EL (cell line): Measurements from ENCODE around the gene EXT2.

Source experiments
- DNase-seq: peaks from one replicate; pipeline ENCODE4 v3.0.0-alpha.2; 2016

Gene EXT2

GRCh38 chr11:44172966-44173365 lies 77.5 kb downstream of the EXT2 start:
- DNase-seq, result no peak

DNA sequence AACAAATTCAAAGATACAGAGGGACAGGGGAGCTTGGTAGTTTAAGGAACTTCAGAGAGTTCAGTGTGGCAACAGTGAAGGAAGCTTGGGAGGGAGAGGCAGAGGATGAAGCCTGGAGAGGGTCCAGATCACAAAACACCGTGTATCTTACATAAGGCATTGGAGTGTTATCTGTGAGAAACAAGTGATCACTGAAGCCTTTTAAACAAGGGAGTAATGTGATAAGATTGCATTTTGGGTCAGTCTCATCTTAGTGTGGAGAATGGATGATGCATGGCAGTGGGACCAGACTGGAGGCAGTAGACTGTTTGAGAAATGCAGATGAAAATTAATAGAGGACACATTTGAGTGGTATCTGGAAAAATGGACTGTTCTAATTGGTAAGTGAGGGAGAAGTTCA lies 79.4 kb downstream of the EXT2 start:
- no peak for DNase-seq

DNA sequence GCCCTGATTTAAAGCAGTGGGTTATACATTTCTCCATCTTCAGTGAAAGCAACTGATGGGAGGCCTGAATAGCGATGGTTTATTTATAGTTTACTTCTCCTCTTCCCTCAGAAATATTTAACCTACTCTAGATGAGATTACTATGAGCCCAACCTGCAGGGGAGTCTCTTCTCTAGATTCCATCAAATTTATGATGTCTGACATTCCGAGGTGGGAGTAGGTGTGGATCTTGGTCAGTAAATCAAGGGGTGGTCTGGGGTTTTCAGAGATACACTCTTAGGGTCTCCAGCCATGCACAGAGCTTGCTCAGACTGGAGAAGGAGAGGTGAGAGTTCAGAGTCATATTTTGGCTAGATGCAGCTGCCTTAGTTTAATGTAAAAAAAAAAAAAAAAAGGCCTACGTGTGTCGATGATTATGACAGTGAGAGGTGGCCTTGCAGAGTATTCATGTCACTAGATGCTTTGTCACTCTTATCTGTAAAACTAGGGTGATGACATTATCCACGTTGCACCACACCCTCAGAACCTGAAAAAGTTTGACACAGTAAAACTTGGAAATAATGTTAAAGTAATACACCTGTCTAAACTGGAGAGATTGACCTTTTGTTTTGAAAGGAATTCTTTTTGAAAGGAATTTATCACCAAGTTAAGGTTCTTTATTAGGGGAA lies 81.2 kb downstream of the EXT2 start:
- DNase-seq, result no peak

GRCh38 chr11:44177905-44178304 lies 82.4 kb downstream of the EXT2 start:
- DNase-seq, result no peak

- DNase-seq, result peak; percentile 63
Measured at GRCh38 chr11:44178381-44178780, 82.9 kb downstream of the EXT2 start.

- no peak for DNase-seq
Measured at GRCh38 chr11:44179173-44179572, 83.7 kb downstream of the EXT2 start.

DNA sequence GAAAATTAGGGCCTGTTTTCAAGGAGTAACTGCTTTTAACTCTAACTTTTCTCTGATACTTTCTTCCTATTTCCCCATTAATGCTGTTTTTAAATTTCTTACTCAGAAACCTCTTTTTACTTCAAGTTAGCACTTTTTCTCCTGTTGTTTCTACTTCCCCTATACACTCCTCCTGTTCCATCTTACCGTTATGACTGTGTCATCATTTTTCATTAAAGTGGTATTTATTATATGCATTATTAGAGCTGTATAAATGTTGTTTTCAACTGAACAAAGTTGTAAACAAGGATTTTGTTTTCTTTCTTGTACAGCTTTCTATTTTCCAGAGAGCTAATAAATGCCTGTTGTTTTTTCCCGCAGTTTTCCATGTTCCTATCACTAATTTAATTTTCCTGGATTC lies 84.6 kb downstream of the EXT2 start:
- no peak for DNase-seq

DNA sequence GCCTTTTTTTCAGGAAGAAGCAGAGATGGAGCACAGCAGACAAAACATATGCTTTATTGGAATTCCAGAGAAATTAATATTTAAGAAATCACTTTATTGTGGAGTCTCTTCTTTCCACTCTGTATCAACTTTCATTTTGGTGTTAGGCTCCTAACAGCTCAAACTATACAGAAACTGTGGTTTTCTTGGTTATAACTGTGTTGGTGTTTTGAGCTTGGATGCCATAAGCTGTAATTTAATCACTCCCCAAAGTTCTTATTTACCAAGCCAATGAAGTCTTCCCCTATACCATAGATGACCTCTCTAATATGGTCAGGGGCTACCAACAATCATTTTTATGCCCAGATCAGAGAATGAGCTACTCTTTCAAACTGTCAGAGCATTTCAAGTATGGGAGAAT lies 90.0 kb downstream of the EXT2 start:
- no peak for DNase-seq

GRCh38 chr11:44186321-44186930 lies 90.9 kb downstream of the EXT2 start:
- no peak for DNase-seq

DNA sequence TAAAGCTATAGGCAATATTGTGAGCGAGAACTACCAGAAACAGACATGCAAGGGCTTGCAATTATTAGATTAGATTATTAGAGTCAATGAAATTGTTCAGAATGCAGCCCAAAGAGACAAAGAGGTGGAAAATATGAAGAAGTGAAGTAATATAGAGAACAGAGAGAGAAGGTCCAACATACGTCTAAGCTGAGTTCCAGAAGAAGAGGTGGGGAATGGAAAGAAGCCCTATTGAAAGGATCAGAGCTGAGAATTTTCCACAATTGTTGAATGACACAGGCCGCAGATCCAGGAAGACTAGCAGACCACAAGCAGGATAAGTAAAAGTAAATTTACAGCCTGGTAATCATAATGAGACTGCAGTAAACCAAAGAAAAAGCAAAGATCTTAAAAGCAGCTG lies 93.2 kb downstream of the EXT2 start:
- no peak for DNase-seq

DNA sequence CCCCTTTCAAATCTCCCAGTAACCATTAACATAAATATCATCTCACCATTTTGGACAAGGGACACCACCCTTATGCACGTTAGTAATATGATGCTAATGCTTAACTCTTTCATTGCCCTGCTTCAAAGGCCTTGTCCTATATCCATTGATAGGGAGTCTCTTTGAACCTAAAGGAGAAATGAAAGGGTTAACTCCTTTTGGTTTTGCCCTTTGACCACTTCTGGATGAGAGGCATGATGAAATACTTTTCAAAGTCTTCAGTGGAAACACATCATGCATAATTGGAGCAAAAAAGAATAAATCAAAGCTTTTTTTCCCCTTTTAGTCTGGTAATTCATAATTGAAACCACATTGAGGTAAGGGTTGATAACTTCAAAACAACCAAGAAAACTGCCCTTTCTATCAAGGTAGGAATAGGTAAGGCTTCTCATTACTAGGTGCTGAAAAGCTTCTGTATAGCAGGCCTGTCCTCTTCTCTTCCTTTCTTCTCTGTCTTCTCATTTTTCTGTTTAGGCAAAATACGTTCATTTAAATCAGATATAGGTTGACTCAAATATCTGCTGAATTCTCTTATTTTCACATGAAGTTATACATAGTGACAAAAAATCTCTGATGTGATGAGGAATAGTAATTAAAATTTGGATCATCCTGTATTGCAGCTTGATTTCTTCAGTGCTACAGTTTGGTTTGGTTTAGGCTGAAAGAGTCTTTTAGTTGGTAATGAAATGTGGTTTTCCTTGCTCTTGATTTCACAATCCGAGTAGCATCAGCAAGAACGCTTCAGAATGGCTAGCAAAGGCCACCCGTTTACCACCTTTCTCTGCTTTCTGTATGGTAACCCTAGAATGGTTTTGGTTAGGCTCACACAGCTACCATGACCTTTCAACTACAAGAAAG lies 94.8 kb downstream of the EXT2 start:
- no peak for DNase-seq

DNA sequence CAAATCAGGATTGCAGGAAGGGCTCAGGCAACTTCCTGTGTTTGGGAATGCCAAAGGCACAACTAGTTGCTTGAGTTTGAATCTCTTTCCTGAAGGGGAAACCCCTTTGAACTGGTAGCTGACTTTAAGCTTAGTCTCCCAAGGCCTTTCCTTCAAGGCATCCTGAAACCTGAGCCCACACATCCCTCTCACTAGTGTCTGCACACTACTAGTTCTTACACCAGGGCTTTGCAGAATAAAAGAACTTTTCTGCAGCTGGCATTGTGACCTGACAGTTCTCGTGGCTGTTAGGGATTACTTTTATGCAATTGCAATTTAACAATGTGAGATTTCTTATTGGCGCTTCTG lies 95.4 kb downstream of the EXT2 start:
- peak; percentile 7 for DNase-seq

DNA sequence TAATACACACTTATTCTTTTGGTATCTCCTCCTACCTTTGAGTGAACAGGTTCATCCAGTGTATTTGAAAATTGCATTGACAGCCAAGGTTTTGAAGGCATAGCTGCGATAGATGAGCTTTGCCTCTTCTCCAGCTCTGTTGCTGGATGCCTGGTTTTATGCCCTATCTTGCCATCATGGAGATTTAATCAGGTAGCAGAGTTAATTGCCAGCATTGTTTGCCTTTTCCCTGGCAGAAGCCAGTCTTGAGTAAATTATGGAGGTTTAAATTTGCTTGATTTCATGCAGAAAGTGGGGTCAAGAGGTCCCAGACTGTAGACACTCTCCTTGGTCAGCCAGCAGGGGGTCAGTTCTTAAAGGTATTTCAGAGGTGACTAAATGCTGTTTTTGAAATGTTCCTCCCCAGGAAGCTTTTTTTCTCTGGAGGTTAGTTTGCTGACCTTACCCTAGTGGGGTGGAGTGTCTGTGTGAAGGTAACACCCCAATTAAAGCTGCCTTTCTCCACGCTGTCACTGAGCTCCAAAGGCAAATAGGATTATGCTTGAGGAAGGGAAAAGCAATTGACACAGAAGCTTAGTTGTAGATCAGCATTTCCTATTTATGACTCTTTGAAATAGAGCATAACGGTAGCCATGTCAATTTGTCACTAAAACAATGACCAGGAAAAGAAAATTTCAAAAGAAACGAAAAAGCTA lies 96.0 kb downstream of the EXT2 start:
- DNase-seq, result no peak

GRCh38 chr11:44192017-44192385 lies 96.5 kb downstream of the EXT2 start:
- DNase-seq, result no peak

DNA sequence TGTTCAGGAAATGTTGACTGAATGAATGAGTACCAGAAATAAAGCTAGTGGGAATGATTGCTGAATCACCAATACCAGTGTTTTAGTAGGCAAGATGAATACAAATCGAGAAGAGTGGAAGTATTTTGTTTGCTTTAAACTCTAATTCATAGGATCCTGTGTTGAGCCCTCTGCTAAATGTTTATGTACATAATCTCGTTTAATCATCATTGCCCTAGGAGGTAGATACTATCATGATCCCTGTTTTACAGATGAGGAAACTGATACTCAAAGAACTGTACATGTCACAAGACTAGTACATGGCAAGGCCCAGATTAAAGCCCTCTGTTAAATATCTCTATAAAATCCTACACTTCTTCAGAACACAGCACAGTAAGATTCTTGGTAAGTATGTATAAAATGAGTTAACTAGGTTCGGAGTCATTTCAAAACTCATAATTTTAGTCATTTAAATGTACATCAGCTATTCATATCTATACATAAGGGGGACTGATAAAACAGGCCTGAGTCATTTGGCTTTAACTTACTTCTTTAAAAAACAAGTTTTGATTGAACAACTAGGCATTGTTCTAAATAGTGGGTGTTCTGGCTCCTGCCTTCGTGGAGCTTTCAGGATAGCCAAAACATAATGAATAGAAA lies 97.1 kb downstream of the EXT2 start:
- no peak for DNase-seq

DNA sequence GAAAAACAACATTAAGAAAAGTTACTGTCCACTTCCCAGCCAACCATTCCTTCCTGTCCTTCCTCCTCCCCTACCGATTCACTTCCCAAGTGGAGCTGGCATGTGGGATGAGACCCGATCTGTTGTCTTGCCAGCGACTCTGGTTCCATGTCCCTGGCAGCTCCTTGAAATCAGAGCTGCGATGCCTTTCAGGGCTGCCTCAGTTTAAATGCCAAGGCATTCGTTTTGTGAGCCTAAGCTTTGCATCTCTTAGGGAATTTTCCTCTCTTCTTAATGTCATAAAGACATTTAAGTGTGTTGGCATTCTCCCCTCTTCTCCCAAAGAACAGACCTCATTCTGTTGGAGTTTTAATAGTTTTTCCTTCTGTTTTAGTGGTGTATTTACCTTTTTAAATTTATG lies 98.4 kb downstream of the EXT2 start:
- no peak for DNase-seq

DNA sequence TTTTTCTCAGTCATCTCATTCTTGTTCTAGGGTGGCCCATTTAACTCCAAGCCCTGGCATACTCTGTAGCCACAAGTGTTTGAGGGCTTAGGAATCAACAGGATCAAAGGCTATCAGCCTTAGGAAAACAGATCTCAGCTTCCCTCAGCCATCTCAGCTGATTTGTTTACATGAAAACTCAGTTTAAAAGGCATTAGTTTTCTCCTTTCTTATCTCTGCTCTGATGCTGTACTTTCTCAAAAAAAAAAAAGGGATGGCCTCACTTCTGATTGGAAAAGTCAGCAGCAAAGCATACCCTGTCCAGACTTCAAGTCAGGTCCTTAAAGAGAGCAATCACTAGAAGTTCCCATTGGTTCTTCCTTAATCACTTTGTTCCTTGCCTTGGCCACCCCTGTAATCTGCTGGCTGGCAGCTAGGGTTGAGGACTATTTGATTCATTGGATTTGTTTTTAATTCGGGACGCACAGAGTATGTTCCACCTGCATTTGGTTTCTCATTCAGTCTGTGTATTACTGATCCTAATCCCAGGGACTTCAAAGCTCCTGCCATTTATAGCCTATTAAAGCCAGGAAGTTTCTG lies 102.8 kb downstream of the EXT2 start:
- DNase-seq, result no peak

DNA sequence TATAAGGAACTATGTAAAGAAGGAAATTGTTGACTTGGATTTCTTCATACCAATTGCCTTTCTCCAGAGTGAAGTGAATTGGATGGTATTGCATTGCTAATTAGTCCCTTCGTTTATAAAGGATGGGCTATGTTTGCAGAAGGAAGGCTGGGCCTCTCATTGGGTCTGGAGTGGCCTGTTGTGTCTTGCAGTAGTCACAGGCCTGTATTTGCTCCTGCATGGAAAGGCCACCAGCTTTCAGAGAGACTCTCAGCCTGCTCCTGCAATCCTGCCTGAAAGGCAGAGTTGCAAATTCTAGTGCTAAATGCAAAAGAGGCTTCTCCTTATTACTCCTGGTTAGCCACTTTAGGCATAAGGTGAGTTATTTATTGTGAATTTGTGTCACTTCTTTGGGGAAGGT lies 103.8 kb downstream of the EXT2 start:
- no peak for DNase-seq

GRCh38 chr11:44199816-44200215 lies 104.3 kb downstream of the EXT2 start:
- no peak for DNase-seq

DNA sequence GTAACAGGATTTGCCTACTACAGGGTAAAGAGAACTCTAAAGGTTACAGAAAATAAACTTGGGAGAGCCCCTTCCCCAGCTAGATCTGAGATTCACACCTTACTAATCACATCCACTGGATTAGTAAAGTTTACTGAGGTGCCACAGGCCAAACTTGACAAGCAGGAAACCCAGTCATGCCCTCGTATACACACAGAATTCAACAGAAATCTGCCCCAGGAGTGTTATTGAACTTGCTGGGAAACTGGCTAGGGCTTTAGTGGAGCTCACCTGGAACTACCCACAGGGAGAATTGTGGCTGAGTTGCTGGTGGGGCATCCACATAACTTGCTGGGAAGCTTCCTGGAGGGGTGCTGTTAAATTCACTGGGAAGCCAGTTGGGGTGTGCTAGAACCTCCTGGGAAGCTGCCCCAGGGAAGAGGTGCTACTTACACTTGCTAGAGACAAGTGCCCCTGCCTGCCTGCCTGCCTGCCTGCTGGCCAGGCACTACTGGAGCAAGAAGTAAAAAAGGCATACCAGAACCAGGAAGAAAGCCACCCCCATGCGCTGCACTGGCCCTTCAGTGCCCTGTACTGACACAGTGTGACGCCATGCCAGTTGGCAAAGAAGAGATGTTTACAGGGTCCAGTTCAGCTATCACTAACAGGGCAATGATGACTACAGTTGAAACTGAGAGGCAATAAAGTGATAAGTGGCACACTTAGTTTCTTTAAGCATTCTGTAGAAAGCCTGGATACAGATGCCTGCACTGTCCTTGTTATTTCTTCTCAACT lies 108.0 kb downstream of the EXT2 start:
- DNase-seq, result no peak

DNA sequence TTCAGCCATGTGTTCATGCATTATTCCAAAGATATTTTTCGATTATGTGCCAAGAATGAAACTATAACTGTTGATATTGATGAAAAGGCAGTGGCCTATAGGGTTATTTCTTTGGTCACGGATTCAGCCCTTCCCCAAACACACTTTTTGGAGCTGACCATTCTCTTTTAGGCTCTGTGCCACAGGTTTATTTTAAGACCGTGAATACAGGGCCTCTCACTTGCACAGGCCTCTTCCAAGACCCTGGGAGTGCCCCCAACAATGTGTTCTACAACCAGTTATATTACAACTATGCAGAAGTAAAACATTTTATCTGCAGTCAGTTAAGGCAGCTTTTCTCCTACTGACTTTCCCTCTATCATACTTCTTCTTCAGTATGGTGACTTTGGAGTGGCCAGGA lies 109.9 kb downstream of the EXT2 start:
- DNase-seq, result no peak

DNA sequence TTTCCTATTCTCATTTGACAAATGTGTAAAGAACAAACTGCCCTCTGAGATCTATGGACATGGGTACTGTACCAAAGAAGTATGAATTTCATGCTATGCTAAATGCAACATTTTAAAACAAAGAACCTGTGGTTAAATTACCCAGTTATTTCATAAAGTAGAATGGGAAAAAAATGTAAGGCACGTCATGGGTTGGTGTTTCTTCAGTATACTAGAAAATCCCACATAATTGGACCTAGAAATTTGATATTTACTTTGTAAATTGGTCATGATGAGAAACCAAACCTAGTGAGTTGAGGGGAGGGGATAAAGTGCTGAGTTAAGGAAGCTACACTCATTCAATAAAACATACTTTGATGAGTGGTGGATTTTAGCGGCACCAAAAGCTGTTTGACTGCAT lies 110.4 kb downstream of the EXT2 start:
- no peak for DNase-seq
